Keratinocyte (primary cell): ENCODE measurements around the gene EFCAB9. TPM values are rescaled to one million over a fixed set of nuclear protein-coding genes. Genes with fewer than 3 reads are reported as not detected.
"Not testable (repeated sequence)": the region's sequence is repeated elsewhere in the genome, so short reads cannot be mapped to it uniquely, and the experiment has no call there.

ENCODE experiments used
- DNase-seq: peaks from one replicate; pipeline ENCODE4 v3.0.0-alpha.2; 2011; ENCODE audit warnings: low read depth, missing footprints, low spot score
- FAIRE-seq: peaks from 2 replicates; lab custom pipeline; 2011; peaks lifted over from hg19 to GRCh38; lab: Jason Lieb, UNC
- H2AFZ ChIP-seq: 2 replicates; pipeline ENCODE4 v1.6.0; 2012; ENCODE audit warnings: low read length, control low read depth, inconsistent platforms; ENCODE audit not compliant: control insufficient read depth
- H3K27ac ChIP-seq: 2 replicates; pipeline ENCODE4 v1.5.1; 2011; ENCODE audit warnings: low read length; ENCODE audit not compliant: control insufficient read depth, insufficient read depth
- H3K27me3 ChIP-seq: 3 replicates; pipeline ENCODE4 v1.6.0; 2011; ENCODE audit warnings: low read length; ENCODE audit not compliant: control insufficient read depth, insufficient read depth; ENCODE audit errors: extremely low read depth
- H3K36me3 ChIP-seq, 2 experiments: 2 replicates in 1 of 2; 3 replicates in 1 of 2; pipeline ENCODE4 v1.5.1; 2011; ENCODE audit warnings: low read length in 2 of 2, mild to moderate bottlenecking in 1 of 2; ENCODE audit not compliant: control insufficient read depth in 2 of 2, insufficient read depth in 2 of 2; ENCODE audit errors: extremely low read depth in 1 of 2
- H3K4me1 ChIP-seq: 3 replicates; pipeline ENCODE4 v1.5.1; 2011; ENCODE audit warnings: low read length; ENCODE audit not compliant: control insufficient read depth, insufficient read depth; ENCODE audit errors: extremely low read depth
- H3K4me2 ChIP-seq: 3 replicates; pipeline ENCODE4 v1.6.0; 2011; ENCODE audit warnings: low read depth, low read length; ENCODE audit not compliant: control insufficient read depth, insufficient read depth; ENCODE audit errors: extremely low read depth
- H3K4me3 ChIP-seq, 3 experiments: fragments of 200-600 bp in 1 of 3; sonication (generic) in 1 of 3; 2 replicates in 2 of 3; 3 replicates in 1 of 3; pipeline ENCODE4 v1.5.1; 2011 to 2016; ENCODE audit warnings: low read length in 3 of 3, mild to moderate bottlenecking in 3 of 3, control low read depth in 2 of 3, inconsistent platforms in 1 of 3, low read depth in 1 of 3, mixed read lengths in 1 of 3, mixed run types in 1 of 3, moderate library complexity in 1 of 3; ENCODE audit not compliant: control insufficient read depth in 2 of 3, insufficient read depth in 2 of 3; ENCODE audit errors: extremely low read depth in 1 of 3
- H3K79me2 ChIP-seq: 2 replicates; pipeline ENCODE4 v1.6.0; 2012; ENCODE audit warnings: low read length; ENCODE audit not compliant: control insufficient read depth, insufficient read depth
- H3K9ac ChIP-seq: 3 replicates; pipeline ENCODE4 v1.6.0; 2011; ENCODE audit warnings: low read length; ENCODE audit not compliant: control insufficient read depth, insufficient read depth; ENCODE audit errors: extremely low read depth
- H3K9me1 ChIP-seq: 3 replicates; pipeline ENCODE4 v1.6.0; 2011; ENCODE audit warnings: low read length; ENCODE audit not compliant: control insufficient read depth, insufficient read depth; ENCODE audit errors: extremely low read depth
- H3K9me3 ChIP-seq: 2 replicates; pipeline ENCODE4 v1.5.1; 2012; ENCODE audit warnings: low read depth, low read length; ENCODE audit not compliant: control insufficient read depth
- H4K20me1 ChIP-seq: 3 replicates; pipeline ENCODE4 v1.6.0; 2011; ENCODE audit warnings: low read length; ENCODE audit not compliant: control insufficient read depth, insufficient read depth; ENCODE audit errors: extremely low read depth
- CTCF ChIP-seq, 3 experiments: IDR thresholded peaks in 1 of 3; conservative IDR thresholded peaks in 1 of 3; optimal IDR thresholded peaks in 1 of 3; 2 replicates in 2 of 3; 3 replicates in 1 of 3; pipeline versions ENCODE3 to v1.5.1; 2011; ENCODE audit warnings: low read length in 3 of 3, mild to moderate bottlenecking in 3 of 3, moderate library complexity in 2 of 3, control low read depth in 1 of 3, inconsistent platforms in 1 of 3; ENCODE audit not compliant: insufficient read depth in 2 of 3; ENCODE audit errors: extremely low read depth in 1 of 3
- EZH2 ChIP-seq: IDR thresholded peaks from one replicate; pipeline ENCODE4 v1.6.1; 2012; ENCODE audit warnings: inconsistent platforms, mild to moderate bottlenecking, low read length, moderate library complexity
- dilution Hi-C: fragments of 300-500 bp; cut with MboI; formaldehyde crosslinking; loops from one replicate; pipeline ENCODE4 v1.7.0; 2020; ENCODE audit warnings: low sequenced_read_pairs; ENCODE audit not compliant: extremely low pct_ligation_motif_present
- polyA plus RNA-seq, 5 experiments: library from polyadenylated mRNA; depleted of rRNA in 3 of 5; stranded (reverse) in 3 of 5; stranded (forward) in 1 of 5; unstranded in 1 of 5; fragments of >200 nt; gene quantifications; 1 replicate in 1 of 5; 2 replicates in 3 of 5; 3 replicates in 1 of 5; pipeline versions ENCODE4 v1.2.1 to v1.2.3, GENCODE V29; 2011 to 2012; ENCODE audit warnings: missing spikeins in 2 of 5, low read depth in 1 of 5, low replicate concordance in 1 of 5

The EFCAB9 gene
- polyA plus RNA-seq, 1 donor (not counting 4 experiments of a cell fraction or from before 2014, with no cell fraction given) = not detected

GRCh38 chr5:172199446-172199845, 5.5 kb downstream of the EFCAB9 start:
- no peak for FAIRE-seq

GRCh38 chr5:172200476-172200875, 6.5 kb downstream of the EFCAB9 start:
- Histone ChIP-seq H2AFZ (no peak overlapping the region), H3K9ac (no peak overlapping the region), H3K4me3 (no peak overlapping the region), H3K9me1 (no peaks in the 10 kb centered on the region), H3K27me3 (no peaks in the 10 kb centered on the region), H3K4me1 (no peaks in the 10 kb centered on the region), H3K79me2 (no peaks in the 10 kb centered on the region), H3K4me2 (no peak overlapping the region), H3K9me3 (no peaks in the 10 kb centered on the region), H3K36me3 (no peaks in the 10 kb centered on the region), H3K27ac (no peak overlapping the region), H4K20me1 (no peaks in the 10 kb centered on the region)
- TF ChIP-seq CTCF (optimal IDR thresholded peaks at IDR 0.05 in 1 of 3, IDR thresholded peaks at IDR 0.05 in 1 of 3, conservative IDR thresholded peaks at IDR 0.05 in 1 of 3; ENCODE audit: extremely low read depth in 1 of 3, insufficient read depth in 2 of 3, low read length in 3 of 3) (no peak), EZH2 (no peak)
- FAIRE-seq = no peak
- DNase-seq = no peak
- dilution Hi-C loops = no loop called here

More at GRCh38 chr5:172199446-172199845, 5.5 kb downstream of the EFCAB9 start:
- Histone ChIP-seq H3K9me3 (no peaks in the 10 kb centered on the region), H3K4me1 (no peaks in the 10 kb centered on the region), H3K79me2 (no peaks in the 10 kb centered on the region), H3K27ac (no peak overlapping the region), H2AFZ (no peak overlapping the region), H3K4me2 (no peak overlapping the region), H3K4me3 (no peak overlapping the region), H3K36me3 (no peaks in the 10 kb centered on the region), H4K20me1 (no peaks in the 10 kb centered on the region), H3K9me1 (no peaks in the 10 kb centered on the region), H3K27me3 (no peaks in the 10 kb centered on the region), H3K9ac (no peak overlapping the region)
- DNase-seq = no peak
- TF ChIP-seq EZH2 = no peak
- TF ChIP-seq CTCF (optimal IDR thresholded peaks at IDR 0.05 in 1 of 3, IDR thresholded peaks at IDR 0.05 in 1 of 3, conservative IDR thresholded peaks at IDR 0.05 in 1 of 3; ENCODE audit: extremely low read depth in 1 of 3, insufficient read depth in 2 of 3, low read length in 3 of 3) = no peak
- dilution Hi-C loops = no loop called here

- H3K79me2 ChIP-seq, H3K9ac ChIP-seq, DNase-seq, H3K27ac ChIP-seq, H3K9me3 ChIP-seq, H3K4me2 ChIP-seq, H3K4me3 ChIP-seq, H4K20me1 ChIP-seq, H3K36me3 ChIP-seq, dilution Hi-C loops, FAIRE-seq, H3K27me3 ChIP-seq, H3K9me1 ChIP-seq, H2AFZ ChIP-seq, H3K4me1 ChIP-seq: not testable (repeated sequence)
These were observed 12.0 kb downstream of the EFCAB9 start for GRCh38 chr5:172205984-172206383.
